HepG2 (cell line): ENCODE measurements around the gene ARHGAP33. TPM values are rescaled to one million over a fixed set of nuclear protein-coding genes. Genes with fewer than 3 reads are reported as not detected.

ENCODE experiments used
- EP300 ChIP-seq, 3 experiments: sonication (generic) in 1 of 3; formaldehyde crosslinking in 1 of 3; IDR thresholded peaks; 2 replicates each; pipeline versions ENCODE4 v1.5.1 to v1.6.1; 2011 to 2020; ENCODE audit warnings: low read depth in 2 of 3, low read length in 2 of 3, borderline replicate concordance in 1 of 3, improper control_type of control experiment in 1 of 3, mild to moderate bottlenecking in 1 of 3, missing genetic modification reagents in 1 of 3, moderate library complexity in 1 of 3
- HNF1A ChIP-seq, 2 experiments: sonication (generic) in 1 of 2; formaldehyde crosslinking in 1 of 2; IDR thresholded peaks; 2 replicates each; pipeline versions ENCODE4 v1.4.0 to v1.6.1; 2016 to 2020; ENCODE audit warnings: borderline replicate concordance in 1 of 2, low read depth in 1 of 2, mild to moderate bottlenecking in 1 of 2, missing genetic modification reagents in 1 of 2
- HNF4A ChIP-seq: sonication (generic); formaldehyde crosslinking; IDR thresholded peaks from 2 replicates; pipeline ENCODE4 v1.4.0; 2020; ENCODE audit warnings: missing genetic modification reagents
- HNRNPK ChIP-seq: fragments of 200-400 bp; formaldehyde crosslinking; IDR thresholded peaks from 2 replicates; pipeline ENCODE4 v1.6.1; 2018; ENCODE audit warnings: low read length, low read depth, moderate library complexity, mild to moderate bottlenecking; ENCODE audit not compliant: poor library complexity, severe bottlenecking
- KLF13 ChIP-seq: sonication (generic); formaldehyde crosslinking; IDR thresholded peaks from 2 replicates; pipeline ENCODE4 v1.4.0; 2020; ENCODE audit warnings: mild to moderate bottlenecking, missing genetic modification reagents
- MIXL1 ChIP-seq: IDR thresholded peaks from 2 replicates; pipeline ENCODE4 v1.6.1; 2016
- NBN ChIP-seq: fragments of 450-650 bp; conservative IDR thresholded peaks from 2 replicates; pipeline ENCODE4 v1.6.1; 2017
- RBM39 ChIP-seq: fragments of 200-400 bp; formaldehyde crosslinking; IDR thresholded peaks from one replicate; pipeline ENCODE4 v1.6.1; 2018; ENCODE audit warnings: antibody characterized with exemption, mild to moderate bottlenecking, low read depth, low read length; ENCODE audit not compliant: poor library complexity, severe bottlenecking
- SNAPC4 ChIP-seq: sonication (generic); formaldehyde crosslinking; IDR thresholded peaks from 2 replicates; pipeline ENCODE4 v1.4.0; 2020; ENCODE audit warnings: mild to moderate bottlenecking, missing genetic modification reagents
- SP5 ChIP-seq: IDR thresholded peaks from 2 replicates; pipeline ENCODE4 v1.6.1; 2016; ENCODE audit warnings: low read depth, borderline replicate concordance
- THAP7 ChIP-seq: sonication (generic); formaldehyde crosslinking; IDR thresholded peaks from 2 replicates; pipeline ENCODE4 v1.8.1; 2023; ENCODE audit warnings: mild to moderate bottlenecking, missing genetic modification reagents
- ZNF281 ChIP-seq: sonication (generic); formaldehyde crosslinking; IDR thresholded peaks from 2 replicates; pipeline ENCODE4 v1.4.0; 2020; ENCODE audit warnings: missing genetic modification reagents, borderline replicate concordance
- ZNF724P ChIP-seq: sonication (generic); formaldehyde crosslinking; IDR thresholded peaks from 2 replicates; pipeline ENCODE4 v1.8.0; 2022; ENCODE audit warnings: missing genetic modification reagents, borderline replicate concordance
- ZSCAN30 ChIP-seq: sonication (generic); formaldehyde crosslinking; IDR thresholded peaks from 2 replicates; pipeline ENCODE4 v1.5.0; 2020; ENCODE audit warnings: mild to moderate bottlenecking, missing genetic modification reagents
- polyA plus RNA-seq, 8 experiments: library from polyadenylated mRNA; depleted of rRNA in 3 of 8; stranded (reverse) in 7 of 8; unstranded in 1 of 8; fragments of >200 nt; fragmentation: Illumina TruSeq in 4 of 8; extraction: Trizol in 4 of 8; gene quantifications; 2 replicates each; pipeline versions ENCODE4 v1.2.1 to v1.2.3, GENCODE V29; 2011 to 2016; ENCODE audit warnings: low read depth in 4 of 8, missing spikeins in 1 of 8, mixed read lengths in 1 of 8; ENCODE audit not compliant: insufficient read depth in 1 of 8
- total RNA-seq, 5 experiments: library from RNA; depleted of rRNA; stranded (reverse); fragments of >200 nt; fragmentation: Illumina TruSeq; extraction: Trizol; gene quantifications; 2 replicates each; pipeline ENCODE4 v1.2.3, GENCODE V29; 2016; ENCODE audit warnings: low read depth in 1 of 5

ARHGAP33 gene
- total and polyA plus RNA-seq, 2 of the 13 experiments (the other 11 are each of a cell fraction or from before 2014, with no cell fraction given), result 1.3 to 2.7 TPM

GRCh38 chr19:35828692-35829301 lies 53.4 kb downstream of the ARHGAP33 start (continued):
- TF ChIP-seq ZNF281 (CRISPR knock-in tag) (peak; percentile 83), NBN (no peak), HNF4A (no peak), RBM39 (no peak), ZSCAN30 (CRISPR knock-in tag) (peak; percentile 88; the same call in 1 of the 2 replicates), SP5 (CRISPR knock-in tag) (peak; percentile 57; the same call in 1 of the 2 replicates), THAP7 (CRISPR knock-in tag) (peak; percentile 90), HNF1A (IDR thresholded peaks at IDR 0.05; ENCODE audit: low read depth) (no peak), HNF1A (CRISPR knock-in tag; IDR thresholded peaks at IDR 0.05; ENCODE audit: borderline replicate concordance) (no peak), MIXL1 (CRISPR knock-in tag) (peak; percentile 95), KLF13 (0 out of 2 replicates have a peak, but pooled peaks have one; percentile 48), ZNF724P (CRISPR knock-in tag) (peak; percentile 44; the same call in 1 of the 2 replicates), SNAPC4 (no peak; the same call in 1 of the 2 replicates), EP300 (IDR thresholded peaks at IDR 0.05; ENCODE audit: low read depth in 2 of 2, low read length in 2 of 2) (no peak), EP300 (CRISPR knock-in tag; IDR thresholded peaks at IDR 0.05; ENCODE audit: borderline replicate concordance) (0 out of 2 replicates have a peak, but pooled peaks have one; percentile 22), HNRNPK (no peak)
